ENCODE results near the gene ACYP2. TPM values are rescaled to one million over a fixed set of nuclear protein-coding genes. Genes with fewer than 3 reads are reported as not detected.

ACYP2 gene
- total RNA-seq, 1 experiment from 2014 or later, result 22.8 TPM

DNA sequence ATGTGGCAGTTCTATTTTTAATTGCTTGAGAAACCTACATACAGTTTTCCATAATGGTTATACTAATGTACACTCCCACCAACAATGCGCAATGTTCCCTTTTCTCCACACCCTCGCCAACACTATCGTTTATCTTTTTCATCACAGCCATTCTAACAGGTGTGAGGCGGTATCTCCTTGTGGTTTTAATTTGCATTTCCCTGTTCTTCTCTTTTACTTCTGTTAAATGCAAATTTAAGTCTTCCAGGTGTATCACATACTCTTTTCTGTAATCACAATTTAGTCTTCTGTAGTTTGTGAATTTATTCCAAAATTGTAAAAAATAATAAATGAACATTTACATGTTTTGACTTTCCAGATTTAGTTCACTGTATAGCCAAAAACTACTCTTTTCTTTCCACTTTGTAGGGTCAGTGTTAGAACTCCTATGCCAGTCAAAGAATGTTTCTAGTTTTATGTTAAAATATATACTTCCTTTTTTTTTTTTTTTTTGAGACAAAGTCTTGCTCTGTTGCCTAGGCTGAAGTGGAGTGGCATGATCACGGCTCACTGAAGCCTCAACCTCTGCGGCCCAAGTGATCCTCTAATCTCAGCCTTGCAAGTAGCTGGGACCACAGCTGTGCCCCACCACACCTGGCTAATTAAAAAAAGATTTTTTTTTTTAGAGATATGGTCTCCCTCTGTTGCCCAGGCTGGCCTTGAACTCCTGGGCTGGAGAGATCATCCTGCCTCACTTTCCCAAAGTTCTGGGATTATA is 15.4 kb upstream of the ACYP2 start:
- no peaks in the 10 kb centered on the region for H3K36me3 ChIP-seq (ENCODE audit: insufficient read depth, low read length)
- H3K27me3 ChIP-seq (ENCODE audit: low read length), result no peaks in the 10 kb centered on the region
- H3K79me2 ChIP-seq (ENCODE audit: low read length), result no peaks in the 10 kb centered on the region
- peaks cover 80% of the 10 kb centered on the region for H3K4me1 ChIP-seq (ENCODE audit: low read length)
- H3K27ac ChIP-seq (ENCODE audit: low read length), result peak overlapping the region; percentile 99
- H3K4me3 ChIP-seq (ENCODE audit: low read length), result peak overlapping the region; percentile 21
- H3K9me3 ChIP-seq (ENCODE audit: low read length), result no peaks in the 10 kb centered on the region
- H4K20me1 ChIP-seq (ENCODE audit: insufficient read depth, low read depth, low read length), result no peaks in the 10 kb centered on the region
- H3K9me2 ChIP-seq (replicated peaks; ENCODE audit: insufficient read depth, low read length), result no peaks in the 10 kb centered on the region
- no peak overlapping the region for H2AFZ ChIP-seq (ENCODE audit: low read length)
- peak overlapping the region; percentile 75 for H3K4me2 ChIP-seq (ENCODE audit: low read depth, low read length, poor library complexity, severe bottlenecking)
- peak; percentile 97 for DNase-seq
- peak overlapping the region; percentile 72 for H3K9ac ChIP-seq (ENCODE audit: low read length)

GRCh38 chr2:54100772-54101171 is 14.6 kb upstream of the ACYP2 start:
- H4K20me1 ChIP-seq (ENCODE audit: insufficient read depth, low read depth, low read length), result no peaks in the 10 kb centered on the region
- no peaks in the 10 kb centered on the region for H3K9me3 ChIP-seq (ENCODE audit: low read length)
- no peaks in the 10 kb centered on the region for H3K36me3 ChIP-seq (ENCODE audit: insufficient read depth, low read length)
- peaks cover 88% of the 10 kb centered on the region for H3K4me1 ChIP-seq (ENCODE audit: low read length)
- no peak overlapping the region for H2AFZ ChIP-seq (ENCODE audit: low read length)
- DNase-seq, result peak; percentile 53
- no peaks in the 10 kb centered on the region for H3K79me2 ChIP-seq (ENCODE audit: low read length)
- H3K27ac ChIP-seq (ENCODE audit: low read length), result peak overlapping the region; percentile 99
- no peaks in the 10 kb centered on the region for H3K9me2 ChIP-seq (replicated peaks; ENCODE audit: insufficient read depth, low read length)
- H3K4me2 ChIP-seq (ENCODE audit: low read depth, low read length, poor library complexity, severe bottlenecking), result peak overlapping the region; percentile 75
- H3K4me3 ChIP-seq (ENCODE audit: low read length), result peak overlapping the region; percentile 21
- H3K27me3 ChIP-seq (ENCODE audit: low read length), result no peaks in the 10 kb centered on the region
- peak overlapping the region; percentile 72 for H3K9ac ChIP-seq (ENCODE audit: low read length)

- DNase-seq, result peak; percentile 95
- Histone ChIP-seq H3K27ac (ENCODE audit: low read length) (peak overlapping the region; percentile 99), H3K4me1 (ENCODE audit: low read length) (peaks cover 96% of the 10 kb centered on the region), H3K79me2 (ENCODE audit: low read length) (no peaks in the 10 kb centered on the region), H3K9ac (ENCODE audit: low read length) (peak overlapping the region; percentile 72), H3K4me3 (ENCODE audit: low read length) (peak overlapping the region; percentile 41), H2AFZ (ENCODE audit: low read length) (no peak overlapping the region), H3K36me3 (ENCODE audit: insufficient read depth, low read length) (no peaks in the 10 kb centered on the region), H3K9me3 (ENCODE audit: low read length) (no peaks in the 10 kb centered on the region), H4K20me1 (ENCODE audit: insufficient read depth, low read depth, low read length) (no peaks in the 10 kb centered on the region), H3K9me2 (replicated peaks; ENCODE audit: insufficient read depth, low read length) (no peaks in the 10 kb centered on the region), H3K4me2 (ENCODE audit: low read depth, low read length, poor library complexity, severe bottlenecking) (peak overlapping the region; percentile 75), H3K27me3 (ENCODE audit: low read length) (no peaks in the 10 kb centered on the region)
Measured at GRCh38 chr2:54103454-54104314, 11.7 kb upstream of the ACYP2 start.

DNA sequence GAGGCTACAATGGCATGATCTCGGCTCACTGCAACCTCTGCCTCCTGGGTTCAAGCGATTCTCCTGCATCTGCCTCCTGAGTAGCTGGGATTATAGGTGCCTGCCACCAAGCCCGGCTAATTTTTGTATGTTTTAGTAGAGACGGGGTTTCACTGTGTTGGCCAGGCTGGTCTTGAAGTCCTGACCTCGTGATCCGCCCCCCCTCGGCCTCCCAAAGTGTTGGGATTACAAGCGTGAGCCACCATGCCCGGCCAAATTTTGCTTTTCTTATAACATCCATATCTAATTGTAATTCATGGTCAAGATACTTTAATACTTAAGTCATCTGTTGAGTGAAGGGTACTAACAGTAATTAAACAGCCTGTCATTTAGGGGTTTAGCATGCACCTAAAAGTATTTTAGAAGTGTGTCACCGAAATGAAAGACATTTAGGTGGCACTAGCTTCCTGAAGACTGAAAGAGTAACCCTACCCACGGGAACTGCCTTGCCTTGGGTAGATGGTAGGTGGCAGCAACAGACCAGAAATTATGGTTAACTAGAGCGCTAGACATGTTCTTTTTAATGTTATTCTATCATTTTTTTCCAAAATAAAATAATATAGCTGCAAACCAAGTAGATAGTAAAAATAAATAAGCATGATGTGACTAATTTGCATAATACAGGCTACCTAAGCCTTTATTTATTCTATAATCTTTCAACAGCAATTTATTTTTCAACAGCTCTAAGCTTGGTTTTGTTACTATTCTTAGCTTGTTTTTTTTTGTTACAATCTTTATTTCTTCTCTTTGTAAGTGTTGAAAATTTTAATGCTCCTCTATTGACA is 8.6 kb upstream of the ACYP2 start:
- no peaks in the 10 kb centered on the region for H3K9me2 ChIP-seq (replicated peaks; ENCODE audit: insufficient read depth, low read length)
- peak; percentile 87 for DNase-seq
- H3K4me3 ChIP-seq (ENCODE audit: low read length), result 0 out of 2 replicates have a peak overlapping the region, but pooled peaks have one; percentile 27
- H4K20me1 ChIP-seq (ENCODE audit: insufficient read depth, low read depth, low read length), result no peaks in the 10 kb centered on the region
- no peaks in the 10 kb centered on the region for H3K27me3 ChIP-seq (ENCODE audit: low read length)
- H3K4me1 ChIP-seq (ENCODE audit: low read length), result peaks cover 67% of the 10 kb centered on the region
- H3K4me2 ChIP-seq (ENCODE audit: low read depth, low read length, poor library complexity, severe bottlenecking), result peak overlapping the region; percentile 49
- no peaks in the 10 kb centered on the region for H3K36me3 ChIP-seq (ENCODE audit: insufficient read depth, low read length)
- H3K9me3 ChIP-seq (ENCODE audit: low read length), result no peaks in the 10 kb centered on the region
- peak overlapping the region; percentile 73; the same call in 1 of the 2 replicates for H2AFZ ChIP-seq (ENCODE audit: low read length)
- peak overlapping the region; percentile 99 for H3K27ac ChIP-seq (ENCODE audit: low read length)
- H3K79me2 ChIP-seq (ENCODE audit: low read length), result no peaks in the 10 kb centered on the region
- H3K9ac ChIP-seq (ENCODE audit: low read length), result peak overlapping the region; percentile 36

DNA sequence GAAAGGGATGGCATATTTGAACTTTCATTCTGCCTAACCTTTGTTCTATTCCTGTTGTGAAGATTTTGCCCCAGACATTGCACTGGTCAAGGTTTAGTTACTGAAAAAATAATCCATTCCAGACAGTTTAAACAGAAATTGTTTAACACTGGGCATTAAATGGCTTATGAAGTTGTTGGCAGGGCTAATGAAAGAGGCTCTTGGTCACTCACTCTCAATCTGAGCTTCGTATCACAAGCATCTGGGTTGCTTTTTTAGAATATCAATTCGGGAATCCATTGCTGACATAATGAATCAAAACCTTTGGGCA is 8.0 kb upstream of the ACYP2 start:
- Histone ChIP-seq H3K9ac (ENCODE audit: low read length) (0 out of 2 replicates have a peak overlapping the region, but pooled peaks have one; percentile 4), H3K27ac (ENCODE audit: low read length) (peak overlapping the region; percentile 99; the same call in 1 of the 2 replicates), H3K4me1 (ENCODE audit: low read length) (peaks cover 63% of the 10 kb centered on the region)

DNA sequence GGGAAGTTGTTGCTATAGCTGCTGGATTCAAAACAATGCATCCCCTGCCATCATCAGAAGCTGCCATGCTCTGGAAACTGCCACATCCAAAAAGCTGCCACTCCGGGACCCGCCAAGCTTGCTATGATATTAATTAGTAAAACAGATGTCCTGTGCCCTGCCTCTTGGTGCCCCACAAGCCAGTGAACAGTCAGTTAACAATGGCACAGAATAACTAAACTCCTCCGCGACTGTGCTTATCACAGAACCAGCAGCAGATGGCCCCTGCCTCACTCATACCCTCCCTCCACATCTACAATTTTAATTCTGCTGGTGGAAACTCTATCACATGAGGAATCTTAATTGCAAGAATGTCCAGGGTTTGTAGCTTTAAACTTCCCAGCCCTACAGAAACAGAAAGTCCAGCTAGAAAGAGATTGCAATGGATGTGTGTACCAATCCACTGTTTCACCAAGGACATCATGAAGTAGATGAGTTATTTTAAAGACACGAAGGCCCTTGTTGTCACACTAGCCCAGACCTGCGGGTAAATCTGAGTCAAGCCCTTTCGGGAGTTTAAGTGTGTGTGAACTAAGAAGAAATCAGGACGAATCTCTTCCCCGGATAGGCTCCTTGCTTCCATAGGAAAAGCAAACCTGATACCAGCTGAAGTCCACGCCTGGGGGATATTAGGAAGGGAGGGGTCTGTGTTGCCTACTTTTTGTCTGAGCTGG is 7.4 kb upstream of the ACYP2 start:
- H3K79me2 ChIP-seq (ENCODE audit: low read length), result no peaks in the 10 kb centered on the region
- H3K4me1 ChIP-seq (ENCODE audit: low read length), result peaks cover 58% of the 10 kb centered on the region
- no peaks in the 10 kb centered on the region for H3K27me3 ChIP-seq (ENCODE audit: low read length)
- no peaks in the 10 kb centered on the region for H3K9me3 ChIP-seq (ENCODE audit: low read length)
- H3K9ac ChIP-seq (ENCODE audit: low read length), result peak overlapping the region; percentile 4; the same call in 1 of the 2 replicates
- peak overlapping the region; percentile 73; the same call in 1 of the 2 replicates for H2AFZ ChIP-seq (ENCODE audit: low read length)
- H3K36me3 ChIP-seq (ENCODE audit: insufficient read depth, low read length), result no peaks in the 10 kb centered on the region
- no peak for DNase-seq
- no peaks in the 10 kb centered on the region for H4K20me1 ChIP-seq (ENCODE audit: insufficient read depth, low read depth, low read length)
- H3K4me3 ChIP-seq (ENCODE audit: low read length), result no peak overlapping the region
- no peak overlapping the region for H3K4me2 ChIP-seq (ENCODE audit: low read depth, low read length, poor library complexity, severe bottlenecking)
- peak overlapping the region; percentile 18; the same call in 1 of the 2 replicates for H3K27ac ChIP-seq (ENCODE audit: low read length)
- no peaks in the 10 kb centered on the region for H3K9me2 ChIP-seq (replicated peaks; ENCODE audit: insufficient read depth, low read length)

More for the DNA sequence above, 8.0 kb upstream of the ACYP2 start:
- no peaks in the 10 kb centered on the region for H3K9me3 ChIP-seq (ENCODE audit: low read length)
- H3K9me2 ChIP-seq (replicated peaks; ENCODE audit: insufficient read depth, low read length), result no peaks in the 10 kb centered on the region
- no peaks in the 10 kb centered on the region for H3K79me2 ChIP-seq (ENCODE audit: low read length)
- H3K4me2 ChIP-seq (ENCODE audit: low read depth, low read length, poor library complexity, severe bottlenecking), result peak overlapping the region; percentile 49
- H2AFZ ChIP-seq (ENCODE audit: low read length), result peak overlapping the region; percentile 73
- no peaks in the 10 kb centered on the region for H4K20me1 ChIP-seq (ENCODE audit: insufficient read depth, low read depth, low read length)
- H3K36me3 ChIP-seq (ENCODE audit: insufficient read depth, low read length), result no peaks in the 10 kb centered on the region
- H3K27me3 ChIP-seq (ENCODE audit: low read length), result no peaks in the 10 kb centered on the region
- DNase-seq, result no peak
- no peak overlapping the region for H3K4me3 ChIP-seq (ENCODE audit: low read length)

GRCh38 chr2:54109848-54110247 is 5.6 kb upstream of the ACYP2 start:
- Histone ChIP-seq H3K9me3 (ENCODE audit: low read length) (no peaks in the 10 kb centered on the region), H3K9ac (ENCODE audit: low read length) (no peak overlapping the region), H3K27me3 (ENCODE audit: low read length) (no peaks in the 10 kb centered on the region), H3K79me2 (ENCODE audit: low read length) (peaks cover 5% of the 10 kb centered on the region), H4K20me1 (ENCODE audit: insufficient read depth, low read depth, low read length) (no peaks in the 10 kb centered on the region), H3K4me1 (ENCODE audit: low read length) (peaks cover 56% of the 10 kb centered on the region), H3K4me3 (ENCODE audit: low read length) (no peak overlapping the region), H2AFZ (ENCODE audit: low read length) (no peak overlapping the region), H3K9me2 (replicated peaks; ENCODE audit: insufficient read depth, low read length) (no peaks in the 10 kb centered on the region), H3K4me2 (ENCODE audit: low read depth, low read length, poor library complexity, severe bottlenecking) (no peak overlapping the region), H3K27ac (ENCODE audit: low read length) (no peak overlapping the region), H3K36me3 (ENCODE audit: insufficient read depth, low read length) (no peaks in the 10 kb centered on the region)
- DNase-seq, result no peak

Measured in Karpas-422 (cell line).